ENCODE results near the gene MADD. TPM values are rescaled to one million over a fixed set of nuclear protein-coding genes. Genes with fewer than 3 reads are reported as not detected.

The MADD gene
- total and polyA plus RNA-seq, 10 of the 15 experiments (the other 5 are each of a cell fraction or from before 2014, with no cell fraction given) = 0.47 to 35.4 (median 17.6) TPM

DNA sequence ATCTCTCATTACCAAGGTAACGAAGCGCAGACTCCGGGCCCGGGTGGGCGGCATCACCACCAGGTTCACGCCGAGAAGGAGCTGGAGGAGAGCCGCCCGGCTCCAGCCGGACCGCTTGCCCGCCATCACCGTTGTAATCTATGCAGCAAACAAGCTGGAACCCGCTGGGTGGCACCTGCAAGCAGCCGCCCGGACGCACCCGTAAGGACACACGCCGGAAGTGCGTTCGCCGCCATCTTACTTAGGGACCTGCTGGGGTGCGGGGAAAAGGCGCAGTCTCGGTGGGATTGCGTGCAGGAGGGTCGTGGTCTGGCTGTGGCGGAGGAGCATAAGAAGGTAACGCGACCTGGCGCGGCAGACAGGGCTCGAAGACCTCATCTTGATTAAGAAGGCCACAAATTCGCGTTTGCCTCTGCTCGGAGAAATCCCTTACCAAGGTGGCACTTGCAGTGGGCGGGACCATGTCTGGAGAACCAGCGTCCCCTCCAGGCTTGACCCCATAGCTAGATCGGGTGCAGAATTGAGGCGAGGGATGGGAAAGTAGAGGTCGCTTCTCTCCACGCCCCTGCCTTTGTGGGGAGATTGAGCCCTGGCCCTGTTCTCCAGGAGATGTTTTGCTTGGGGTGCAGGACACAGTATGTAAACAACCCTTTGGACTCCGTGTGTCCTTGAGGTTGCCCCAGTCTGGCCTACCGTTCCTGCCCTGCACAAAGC lies 21.1 kb upstream of the MADD start, which contains the start of gene ACP2:
Gene ACP2, minus strand, starts transcription at position 151 of the 714 bp plus-strand sequence. Its CDS starts 25 bp downstream, at position 126.
- DNase-seq (ENCODE audit: low read depth, low spot score) = peak; percentile 64
- H3K79me2 ChIP-seq (ENCODE audit: control insufficient read depth, insufficient read depth, low read length) = peaks cover 25% of the 10 kb centered on the region
- peak; percentile 95 for ATAC-seq
- in situ Hi-C loops (cut with MboI) (no loop called here), intact Hi-C loops (cut with micrococcal nuclease; ENCODE audit: unreplicated experiment) (loop anchor here (2.0 kb wide), 1 partner anchor 72 kb away; the partner anchor contains the start of gene ARFGAP2)
- ChIA-PET RAD21 (ENCODE audit: unreplicated experiment) (interaction anchor here (0.6 to 3.9 kb wide), 14 partner anchors 11 to 548 kb away, joined by 3 to 65 read pairs (median 4); partner anchors contain the start of genes ARHGAP1, DDB2, PSMC3 and SLC39A13), POLR2A (interaction anchor here (0.6 to 4.8 kb wide), 18 partner anchors 10 to 599 kb away, joined by 3 to 63 read pairs (median 4); partner anchors contain the start of genes DDB2, MADD, NUP160 and PSMC3), SMC1A (ENCODE audit: uncharacterized antibody, unreplicated experiment) (interaction anchor here (0.5 to 3.7 kb wide), 15 partner anchors 9 to 205 kb away, joined by 3 to 36 read pairs (median 4); partner anchors contain the start of genes DDB2 and NR1H3), CTCF (interaction anchor here (0.6 to 3.4 kb wide), 20 partner anchors 8 to 178 kb away, joined by 3 to 37 read pairs (median 4); partner anchors contain the start of genes ARFGAP2, DDB2, NR1H3 and PSMC3)
- H3K27me3 ChIP-seq (replicated peaks in 1 of 2; ENCODE audit: control insufficient read depth in 2 of 2, insufficient read depth in 2 of 2, low read length in 1 of 2) = no peaks in the 10 kb centered on the region
- H4K20me1 ChIP-seq (ENCODE audit: control insufficient read depth, insufficient read depth) = no peaks in the 10 kb centered on the region
- peak; percentile 80 for FAIRE-seq
- peaks cover 8% of the 10 kb centered on the region for H3K4me1 ChIP-seq (ENCODE audit: control insufficient read depth, insufficient read depth, low read length)
- peak within 1 kb of the TSS; percentile 90 for H3K27ac ChIP-seq (ENCODE audit: control insufficient read depth, insufficient read depth)
- H3K9me3 ChIP-seq (replicated peaks; ENCODE audit: control insufficient read depth, insufficient read depth, low read length) = no peaks in the 10 kb centered on the region
- peak within 1 kb of the TSS; percentile 93 for H3K9ac ChIP-seq (ENCODE audit: control insufficient read depth, insufficient read depth, low read length)
- H3K36me3 ChIP-seq (ENCODE audit: control insufficient read depth in 2 of 2, insufficient read depth in 2 of 2, low read length in 1 of 2) = peaks cover 0 to 5% of the 10 kb centered on the region in 2 experiments; a peak in 2 of 4 replicates
- H3K4me3 ChIP-seq = peak within 1 kb of the TSS; percentile 91
- peak within 1 kb of the TSS; percentile 97 for H3K4me2 ChIP-seq (ENCODE audit: control insufficient read depth, insufficient read depth)
- BruUV-seq (replicated peaks) = TSS peak; percentile 94
- WGBS (ENCODE audit: insufficient coverage, insufficient replicate concordance, low lambda C conversion rate, missing lambda C conversion rate) = under 1% methylated on average over 45 of the region's 45 CpGs
- H2AFZ ChIP-seq (ENCODE audit: control insufficient read depth, low read depth, low read length) = peak within 1 kb of the TSS; percentile 100
- TF ChIP-seq JUND (IDR thresholded peaks at IDR 0.05; ENCODE audit: low read depth, low read length) (no peak), NFYB (IDR thresholded peaks at IDR 0.05; ENCODE audit: insufficient read depth, low read depth, low read length) (no peak), CBX3 (IDR thresholded peaks at IDR 0.05; ENCODE audit: borderline replicate concordance, low read depth) (no peak), RB1 (IDR thresholded peaks at IDR 0.05; ENCODE audit: borderline replicate concordance) (peak; percentile 98), HDGF (IDR thresholded peaks at IDR 0.05) (peak; percentile 80; the same call in 1 of the 2 replicates), ZBTB4 (CRISPR knock-in tag; IDR thresholded peaks at IDR 0.05) (no peak), SKIL (IDR thresholded peaks at IDR 0.05; ENCODE audit: low read depth, poor library complexity, severe bottlenecking) (peak; percentile 21), SIN3A (IDR thresholded peaks at IDR 0.05; ENCODE audit: low read depth, low read length) (peak; percentile 75), RELB (IDR thresholded peaks at IDR 0.05; ENCODE audit: low read depth) (peak; percentile 93)
- TF ChIP-seq, protein P1, sequence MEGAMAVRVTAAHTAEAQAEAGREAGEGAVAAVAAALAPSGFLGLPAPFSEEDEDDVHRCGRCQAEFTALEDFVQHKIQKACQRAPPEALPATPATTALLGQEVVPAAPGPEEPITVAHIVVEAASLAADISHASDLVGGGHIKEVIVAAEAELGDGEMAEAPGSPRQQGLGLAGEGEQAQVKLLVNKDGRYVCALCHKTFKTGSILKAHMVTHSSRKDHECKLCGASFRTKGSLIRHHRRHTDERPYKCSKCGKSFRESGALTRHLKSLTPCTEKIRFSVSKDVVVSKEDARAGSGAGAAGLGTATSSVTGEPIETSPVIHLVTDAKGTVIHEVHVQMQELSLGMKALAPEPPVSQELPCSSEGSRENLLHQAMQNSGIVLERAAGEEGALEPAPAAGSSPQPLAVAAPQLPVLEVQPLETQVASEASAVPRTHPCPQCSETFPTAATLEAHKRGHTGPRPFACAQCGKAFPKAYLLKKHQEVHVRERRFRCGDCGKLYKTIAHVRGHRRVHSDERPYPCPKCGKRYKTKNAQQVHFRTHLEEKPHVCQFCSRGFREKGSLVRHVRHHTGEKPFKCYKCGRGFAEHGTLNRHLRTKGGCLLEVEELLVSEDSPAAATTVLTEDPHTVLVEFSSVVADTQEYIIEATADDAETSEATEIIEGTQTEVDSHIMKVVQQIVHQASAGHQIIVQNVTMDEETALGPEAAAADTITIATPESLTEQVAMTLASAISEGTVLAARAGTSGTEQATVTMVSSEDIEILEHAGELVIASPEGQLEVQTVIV (IDR thresholded peaks at IDR 0.05; ENCODE audit: borderline replicate concordance, partially characterized antibody) = peak; percentile 53

All from GM12878 (cell line).